GM12873 (cell line): Measurements from ENCODE around the gene BRK1.

Source experiments
- TF ChIP-seq, protein P1 (sequence below): IDR thresholded peaks from 2 replicates; pipeline ENCODE4 v1.5.1; 2012; ENCODE audit warnings: low read depth, mild to moderate bottlenecking, moderate library complexity, low read length, control low read depth; ENCODE audit not compliant: insufficient read depth; ENCODE audit errors: missing control alignments

The BRK1 gene

GRCh38 chr3:10164546-10165393 is 49.3 kb downstream of the BRK1 start, which contains the start of gene IRAK2:
IRAK2 (plus strand) TSS chr3:10164919; CDS start chr3:10164955, 36 bp downstream.
- TF ChIP-seq, protein P1, sequence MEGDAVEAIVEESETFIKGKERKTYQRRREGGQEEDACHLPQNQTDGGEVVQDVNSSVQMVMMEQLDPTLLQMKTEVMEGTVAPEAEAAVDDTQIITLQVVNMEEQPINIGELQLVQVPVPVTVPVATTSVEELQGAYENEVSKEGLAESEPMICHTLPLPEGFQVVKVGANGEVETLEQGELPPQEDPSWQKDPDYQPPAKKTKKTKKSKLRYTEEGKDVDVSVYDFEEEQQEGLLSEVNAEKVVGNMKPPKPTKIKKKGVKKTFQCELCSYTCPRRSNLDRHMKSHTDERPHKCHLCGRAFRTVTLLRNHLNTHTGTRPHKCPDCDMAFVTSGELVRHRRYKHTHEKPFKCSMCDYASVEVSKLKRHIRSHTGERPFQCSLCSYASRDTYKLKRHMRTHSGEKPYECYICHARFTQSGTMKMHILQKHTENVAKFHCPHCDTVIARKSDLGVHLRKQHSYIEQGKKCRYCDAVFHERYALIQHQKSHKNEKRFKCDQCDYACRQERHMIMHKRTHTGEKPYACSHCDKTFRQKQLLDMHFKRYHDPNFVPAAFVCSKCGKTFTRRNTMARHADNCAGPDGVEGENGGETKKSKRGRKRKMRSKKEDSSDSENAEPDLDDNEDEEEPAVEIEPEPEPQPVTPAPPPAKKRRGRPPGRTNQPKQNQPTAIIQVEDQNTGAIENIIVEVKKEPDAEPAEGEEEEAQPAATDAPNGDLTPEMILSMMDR = peak; percentile 87

DNA sequence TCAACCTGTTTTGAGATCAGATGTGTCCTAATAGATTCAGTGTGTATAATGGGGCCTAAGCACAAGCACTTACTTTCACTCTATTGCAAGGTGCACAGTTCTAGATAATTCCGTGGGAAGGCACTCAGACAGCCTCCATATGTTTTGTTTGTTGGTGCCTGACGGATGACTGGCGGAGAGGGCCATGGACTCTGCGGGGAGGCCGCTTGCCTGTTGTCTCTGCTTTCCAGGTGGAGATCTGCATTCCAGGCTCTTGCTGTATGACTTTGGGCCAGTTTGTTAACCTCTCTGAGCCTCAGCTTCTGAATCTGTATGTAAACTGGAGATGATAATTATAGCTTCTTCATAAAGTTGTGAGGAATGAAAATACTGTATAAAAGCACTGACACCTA is 50.7 kb downstream of the BRK1 start:
- TF ChIP-seq, protein P1 = no peak

DNA sequence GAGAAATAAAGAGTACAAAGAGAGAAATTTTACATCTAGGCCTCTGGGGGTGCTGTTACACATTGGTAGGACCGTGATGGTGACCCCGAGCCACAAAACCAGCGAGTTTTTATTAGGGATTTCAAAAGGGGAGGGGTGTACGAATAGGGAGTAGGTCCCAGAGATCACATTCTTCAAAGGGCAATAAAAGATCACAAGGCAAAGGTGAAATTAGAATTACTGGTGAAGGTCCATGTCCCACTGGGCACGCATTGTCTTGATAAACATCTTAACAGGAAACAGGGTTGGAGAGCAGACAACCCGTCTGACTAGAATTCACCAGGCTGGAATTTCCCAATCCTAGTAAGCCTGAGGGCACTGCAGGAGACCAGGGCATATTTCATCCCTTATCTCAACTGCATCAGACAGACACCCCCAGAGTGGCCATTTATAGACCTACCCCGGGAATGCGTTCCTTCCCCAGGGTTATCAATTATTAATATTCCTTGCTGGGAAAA is 53.6 kb downstream of the BRK1 start:
- TF ChIP-seq, protein P1 = peak; percentile 12

GRCh38 chr3:10170915-10171478 is 55.5 kb downstream of the BRK1 start:
- TF ChIP-seq, protein P1 = no peak

DNA sequence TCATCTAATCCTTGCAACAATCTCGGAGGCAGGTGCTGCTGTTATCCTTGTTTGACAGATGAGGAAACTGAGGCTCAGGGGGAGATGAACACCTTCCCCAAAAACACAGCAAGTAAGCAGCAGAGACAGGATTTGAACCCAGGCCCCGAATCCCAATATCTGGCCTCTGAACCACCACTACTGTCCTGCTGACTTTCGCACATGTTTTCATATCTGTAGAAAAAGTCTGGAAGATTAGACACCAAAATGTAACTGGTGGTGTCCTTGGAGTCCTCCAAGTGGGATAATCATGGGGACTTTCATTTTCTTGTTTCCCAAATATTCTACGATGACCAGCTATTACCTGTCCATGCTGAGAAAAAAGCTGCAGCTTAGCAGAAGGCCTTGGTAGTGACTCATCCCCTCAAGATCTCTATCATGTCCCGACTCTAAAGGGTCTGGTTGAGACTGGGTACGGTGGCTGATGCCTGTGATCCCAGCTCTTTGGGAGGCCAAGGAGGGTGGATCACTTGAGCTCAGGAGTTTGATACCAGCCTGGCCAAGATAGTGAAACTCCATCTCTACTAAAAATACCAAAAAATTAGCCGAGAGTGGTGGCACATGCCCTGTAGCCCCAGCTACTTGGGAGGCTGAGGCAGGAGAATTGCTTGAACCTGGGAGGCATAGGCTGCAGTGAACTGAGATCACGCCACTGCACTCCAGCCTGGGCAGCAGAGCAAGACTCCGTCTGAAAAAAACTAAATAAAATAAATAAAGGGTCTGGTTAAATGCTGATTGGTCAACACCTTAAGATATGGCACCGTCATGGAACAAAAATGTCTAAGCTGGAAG is 57.8 kb downstream of the BRK1 start:
- TF ChIP-seq, protein P1 = no peak

- TF ChIP-seq, protein P1 = no peak
Measured at GRCh38 chr3:10173926-10174435, 58.5 kb downstream of the BRK1 start.
